SIG-M5 treated with dmso at 0.1 percent for 504 hours (cell line): Measurements from ENCODE around the gene BTBD9.

Source experiments
- DNase-seq: peaks from one replicate; lab custom pipeline; 2025; ENCODE audit not compliant: unreplicated experiment; lab: John Stamatoyannopoulos, UW

BTBD9 gene

GRCh38 chr6:38316099-38316868 is 323.4 kb downstream of the BTBD9 start:
- DNase-seq, result no peak

- DNase-seq, result no peak
Observed at GRCh38 chr6:38311201-38311600, 328.5 kb downstream of the BTBD9 start.

DNA sequence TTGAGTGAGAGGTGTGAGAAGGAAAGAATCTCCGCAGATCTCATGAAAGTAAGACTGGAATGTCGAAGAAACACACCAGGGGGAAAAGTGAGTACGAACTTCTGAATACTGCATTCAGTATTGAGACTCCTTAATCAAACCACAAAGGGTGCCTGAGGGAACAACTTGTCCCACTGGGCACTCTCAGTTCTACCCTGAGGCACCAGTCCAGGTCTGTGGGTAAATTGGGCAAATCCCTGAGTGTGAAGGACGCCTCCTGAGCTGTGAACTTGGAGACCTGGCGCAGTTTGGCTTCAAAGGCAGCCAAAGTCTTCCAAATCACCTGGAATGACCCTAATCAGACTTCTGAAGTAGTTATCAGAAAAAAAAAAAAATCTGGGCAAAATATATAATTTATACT is 329.7 kb downstream of the BTBD9 start:
- DNase-seq, result no peak

DNA sequence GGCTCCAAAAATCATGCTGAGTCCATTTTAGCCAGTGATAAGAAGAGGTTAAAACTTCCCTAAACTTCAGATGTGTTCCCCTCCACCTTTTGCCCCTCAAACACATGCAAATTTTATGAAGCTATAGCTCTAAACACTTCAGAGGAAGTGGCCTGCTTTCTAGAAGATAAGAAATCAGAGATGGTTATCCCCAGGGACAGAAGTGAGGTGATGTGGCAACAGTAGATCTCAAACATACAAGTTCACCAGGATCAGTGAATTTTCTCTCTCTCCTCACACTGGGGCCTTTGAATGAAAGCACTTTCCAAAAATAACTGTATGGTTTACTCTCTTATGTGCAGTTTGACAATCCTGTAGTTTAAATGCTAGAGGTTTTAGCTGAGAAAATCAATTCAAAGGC is 332.0 kb downstream of the BTBD9 start:
- DNase-seq, result no peak

DNA sequence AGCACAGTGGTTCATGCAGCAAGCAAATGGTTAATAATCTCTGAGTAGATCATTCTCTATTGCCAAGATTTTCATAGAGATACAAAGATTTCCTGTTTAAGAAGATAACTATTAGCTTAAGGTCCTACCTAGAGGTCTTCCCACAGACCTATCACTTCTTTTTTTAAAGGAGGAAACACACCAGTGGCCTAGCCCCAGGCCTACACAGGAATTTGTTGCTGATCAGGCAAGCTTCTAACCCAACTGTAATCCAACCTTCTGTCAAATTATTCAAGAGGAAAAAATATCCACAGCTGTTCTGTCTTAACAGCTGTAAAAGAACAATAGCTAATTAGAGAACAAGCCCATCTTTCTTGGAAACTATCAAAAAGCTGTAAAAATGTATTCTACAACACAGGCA is 332.8 kb downstream of the BTBD9 start:
- no peak for DNase-seq

DNA sequence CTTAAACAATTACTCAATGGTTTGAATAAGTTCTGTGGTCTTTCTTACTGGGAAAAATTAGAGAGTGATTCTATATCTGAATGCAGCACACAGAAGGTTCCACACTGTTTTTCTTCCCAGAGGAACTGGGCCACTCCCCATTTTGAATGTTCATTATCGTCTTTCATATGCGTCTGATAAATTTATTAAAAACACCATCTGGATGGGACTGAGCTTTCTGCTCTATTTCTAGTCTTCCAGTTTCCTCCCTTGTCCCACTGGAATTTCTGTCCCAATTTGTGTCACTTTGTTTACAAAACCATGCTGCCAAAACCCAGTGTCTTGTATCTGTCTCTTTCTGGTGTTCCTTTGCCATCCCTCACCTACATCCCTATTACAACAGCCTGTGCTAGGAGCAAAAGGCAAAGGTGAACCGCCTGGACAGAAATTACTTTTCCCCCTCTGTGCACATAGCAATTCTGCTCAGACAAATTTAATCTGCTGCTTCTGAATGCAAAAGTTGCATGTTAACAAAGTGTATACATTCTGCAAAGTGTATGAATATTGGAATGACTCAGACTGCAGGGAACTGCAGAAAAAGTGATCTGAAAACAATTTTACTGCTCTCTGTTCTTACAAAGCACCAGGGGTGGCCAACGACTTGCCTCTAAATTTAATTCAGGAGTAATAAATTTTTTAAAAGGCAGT is 333.6 kb downstream of the BTBD9 start:
- DNase-seq, result no peak

DNA sequence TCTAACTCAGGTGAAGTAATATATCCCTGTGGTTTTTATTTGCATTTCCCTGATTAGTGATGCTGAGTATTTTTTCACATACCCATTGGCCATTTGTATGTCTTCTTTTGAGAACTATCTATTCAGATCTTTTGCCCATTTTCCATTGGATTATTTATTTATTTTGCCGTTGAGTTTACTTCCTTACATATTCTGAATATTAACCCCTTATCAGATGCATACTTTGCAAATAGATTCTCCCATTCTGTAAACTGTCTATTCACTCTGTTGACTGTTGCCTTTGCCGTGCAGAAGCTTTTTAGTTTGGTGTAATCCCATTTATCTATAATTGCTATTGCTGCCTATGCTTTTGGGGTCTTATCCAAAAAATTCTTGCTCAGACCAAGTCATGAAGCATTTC is 336.9 kb downstream of the BTBD9 start:
- no peak for DNase-seq

DNA sequence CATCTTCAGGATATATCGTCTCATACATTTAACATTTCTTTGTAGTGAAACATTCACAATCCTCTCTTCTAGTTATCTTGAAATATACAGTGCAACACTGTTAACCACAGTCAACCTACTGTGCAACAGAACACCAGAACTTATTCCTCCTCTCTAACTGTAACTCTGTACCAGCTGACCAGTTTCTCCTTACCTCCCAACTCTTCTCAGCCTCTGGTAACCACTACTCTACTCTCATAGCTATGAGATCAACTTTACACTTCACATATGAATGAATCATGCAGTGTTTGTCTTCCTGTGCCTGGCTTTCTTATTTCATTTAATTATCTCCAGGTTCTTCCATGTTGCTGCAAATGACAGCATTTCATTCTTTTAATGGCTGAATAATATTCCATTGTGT is 337.6 kb downstream of the BTBD9 start:
- no peak for DNase-seq

DNA sequence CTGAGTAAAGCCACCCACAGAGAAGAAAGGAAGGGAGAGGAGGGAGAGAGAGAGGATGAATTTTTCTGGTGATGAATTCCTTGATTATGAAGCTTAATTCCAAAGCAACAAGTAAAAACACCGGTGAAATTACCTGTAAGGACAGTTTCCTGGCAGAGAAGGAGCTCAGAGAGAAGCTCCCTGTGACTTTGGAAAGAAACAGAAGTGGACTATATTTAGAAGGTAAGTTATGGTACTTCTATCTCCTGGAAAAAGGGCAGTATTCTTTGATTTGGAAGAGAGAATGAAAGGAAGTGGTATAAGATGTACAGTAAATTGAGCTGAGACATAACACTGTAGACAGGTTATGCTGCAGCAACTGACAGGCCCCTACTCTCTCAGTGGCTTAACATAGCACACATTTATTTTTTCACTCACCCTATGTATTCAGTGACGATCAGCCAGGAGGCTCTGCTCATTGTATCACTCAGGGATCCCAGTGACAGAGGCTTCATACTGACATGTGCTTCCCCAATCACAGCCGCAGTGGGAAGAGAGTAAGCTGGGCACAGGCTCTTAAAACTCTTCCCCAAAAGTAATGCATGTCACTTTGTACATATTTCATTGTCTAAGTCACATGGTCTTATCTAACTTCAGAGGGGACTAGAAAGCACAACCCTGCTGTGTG is 349.5 kb downstream of the BTBD9 start:
- DNase-seq, result no peak

DNA sequence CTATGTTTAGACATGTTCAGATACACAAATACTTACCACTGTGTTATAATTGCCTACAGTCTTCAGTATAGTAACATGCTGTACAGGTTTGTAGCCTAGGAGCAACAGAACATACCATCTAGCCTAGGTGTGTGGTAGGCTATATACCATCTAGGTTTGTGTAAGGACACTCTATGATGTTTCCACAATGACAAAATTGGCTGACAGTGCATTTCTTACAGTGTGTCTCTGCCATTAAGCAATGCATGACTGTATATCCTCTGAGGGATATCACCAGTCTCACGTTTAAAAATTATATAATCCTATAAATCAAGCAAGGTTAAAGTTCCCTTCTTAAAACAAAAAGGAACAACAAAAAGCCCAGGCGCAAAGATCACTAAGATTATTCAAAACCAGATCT is 352.2 kb downstream of the BTBD9 start:
- DNase-seq, result no peak

DNA sequence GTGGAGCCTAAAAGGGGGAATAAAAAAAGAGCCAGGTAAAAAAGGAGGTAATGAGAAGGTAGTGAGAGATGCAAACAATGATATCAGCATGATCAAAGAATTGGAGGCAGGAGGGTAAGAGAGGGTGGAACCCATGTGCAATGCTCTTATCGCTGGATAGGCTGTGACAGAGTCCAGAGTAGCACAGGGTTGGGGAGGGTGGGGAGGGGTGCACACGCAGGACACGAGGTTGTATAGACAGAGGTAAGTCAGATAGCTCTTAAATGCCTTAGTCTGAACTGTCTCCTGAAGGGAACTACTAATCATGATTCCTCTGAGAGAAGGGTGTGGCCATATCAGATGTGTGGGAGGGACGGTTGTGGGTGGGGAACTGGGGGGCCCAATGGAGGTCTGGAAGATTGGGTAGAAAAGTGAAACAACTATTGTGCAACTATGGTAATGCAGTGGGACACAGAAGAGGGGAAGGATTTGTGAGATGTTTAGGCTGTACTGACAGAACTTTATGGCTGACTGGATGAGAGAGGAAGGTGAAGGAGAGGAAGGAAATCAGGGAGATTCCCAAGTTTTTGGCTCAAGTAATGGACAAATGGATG is 354.8 kb downstream of the BTBD9 start:
- no peak for DNase-seq

DNA sequence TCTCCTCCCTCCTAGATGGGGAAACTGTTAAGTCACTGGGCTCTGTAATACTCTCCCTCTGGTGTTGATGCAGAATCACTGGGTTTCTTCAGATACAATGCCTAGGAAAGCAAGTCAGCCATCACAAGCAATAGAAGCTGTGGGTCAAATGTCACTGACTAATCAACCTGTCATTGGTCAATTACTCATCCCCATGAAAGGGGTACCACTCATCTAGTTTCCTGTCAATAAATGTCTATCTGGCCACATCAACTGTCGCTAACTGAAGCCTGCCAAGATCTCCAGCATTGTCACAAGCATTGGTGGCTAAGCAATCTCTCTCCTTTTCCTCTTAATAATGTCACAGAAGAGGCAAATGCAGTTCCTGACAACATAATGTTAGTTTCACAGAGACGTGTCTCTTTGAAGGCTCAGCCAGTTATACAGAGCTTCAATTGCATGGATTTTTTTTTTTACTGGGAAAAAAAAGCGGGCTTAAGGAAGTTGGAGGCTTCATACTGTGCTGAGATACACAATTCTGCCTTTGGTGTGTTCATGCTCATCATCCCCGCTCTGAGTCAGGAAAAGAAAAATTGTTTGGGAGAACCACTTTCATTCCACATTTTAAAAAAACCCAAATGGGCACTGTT is 355.9 kb downstream of the BTBD9 start:
- no peak for DNase-seq

DNA sequence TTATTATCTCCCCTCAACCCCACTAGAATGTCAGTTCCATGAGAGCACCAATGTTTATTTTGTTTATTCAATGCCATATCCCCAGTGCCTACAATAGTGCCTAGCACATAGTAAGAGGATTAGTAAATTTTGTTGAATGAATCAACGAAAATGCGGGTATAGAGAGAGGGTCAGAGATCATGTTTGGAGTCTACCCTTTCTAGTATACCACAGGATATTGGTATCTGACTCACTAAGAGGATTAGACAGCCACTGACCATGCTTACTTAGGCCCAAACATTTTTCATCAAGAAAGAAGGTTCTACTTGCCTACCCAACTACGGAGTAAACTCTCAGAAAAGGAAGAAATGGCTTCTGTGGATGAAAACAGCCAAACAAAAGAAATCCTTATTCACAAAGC is 356.8 kb downstream of the BTBD9 start:
- no peak for DNase-seq

DNA sequence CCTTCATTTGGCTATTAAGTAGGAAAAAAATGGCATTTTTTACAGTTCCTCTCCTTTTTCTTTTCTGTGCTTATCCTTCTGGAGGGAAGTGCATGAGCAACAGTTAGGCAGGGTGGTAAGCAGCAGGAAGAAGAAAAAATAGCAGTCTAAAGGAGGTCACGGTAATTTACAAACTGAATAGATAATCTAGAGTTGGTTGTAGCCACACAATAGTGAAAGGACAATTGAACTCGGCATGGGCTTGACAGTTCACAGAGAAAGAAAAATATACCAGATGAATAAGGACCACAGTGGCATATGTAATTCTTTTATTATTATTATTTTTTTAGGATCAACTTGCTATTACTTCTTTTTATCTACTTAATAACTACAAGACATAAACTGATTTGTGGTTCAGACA is 358.6 kb downstream of the BTBD9 start:
- DNase-seq, result no peak

DNA sequence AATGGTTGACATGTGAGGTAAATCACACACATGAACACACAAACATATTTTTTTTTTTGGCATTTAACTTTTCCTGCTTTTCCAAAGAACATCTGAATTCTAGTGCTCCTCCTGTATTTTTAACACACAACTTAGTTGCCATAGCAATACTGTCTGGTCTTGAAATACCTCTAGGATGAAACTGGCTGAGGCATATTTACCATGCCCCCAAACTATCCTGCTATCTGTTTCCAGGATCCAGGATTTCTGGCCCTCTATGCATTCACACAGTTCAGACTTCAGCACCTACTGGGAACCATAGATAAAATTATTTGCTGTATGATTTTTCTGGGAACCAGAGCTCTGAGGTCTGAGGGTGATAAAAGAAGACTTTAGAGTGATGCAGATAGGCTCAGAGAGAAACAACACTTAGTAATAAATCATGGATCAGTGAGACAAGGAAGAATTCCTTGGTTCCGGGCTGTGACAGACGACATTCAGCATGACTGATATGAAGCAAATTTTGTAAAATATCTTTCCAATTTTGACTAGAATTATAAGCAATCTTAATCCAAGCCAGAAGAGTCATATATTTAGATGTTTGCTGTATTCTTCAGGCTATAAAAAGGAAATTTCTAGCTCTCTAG is 359.7 kb downstream of the BTBD9 start:
- DNase-seq, result no peak

GRCh38 chr6:38279423-38279822 is 360.3 kb downstream of the BTBD9 start:
- DNase-seq, result no peak

- no peak for DNase-seq
Observed at GRCh38 chr6:38273325-38273724, 366.4 kb downstream of the BTBD9 start.

DNA sequence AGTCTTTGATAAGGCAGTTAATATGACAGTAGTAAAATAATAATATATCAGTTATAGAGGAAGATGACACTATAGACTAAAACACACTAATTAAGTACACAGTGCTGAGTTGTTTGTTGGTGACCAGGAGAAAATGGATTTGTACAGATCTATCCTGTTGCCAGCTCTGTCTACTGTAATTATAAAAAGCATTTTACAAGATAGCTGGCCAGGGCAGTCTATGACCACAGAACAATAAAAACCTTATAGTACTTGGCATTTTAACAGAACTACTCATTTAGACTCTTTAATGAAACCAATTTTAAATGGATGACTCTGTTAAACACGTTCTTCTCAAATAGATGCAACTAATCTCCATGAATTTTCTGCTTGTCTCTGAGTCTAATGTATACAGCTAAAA is 367.5 kb downstream of the BTBD9 start:
- DNase-seq, result no peak

GRCh38 chr6:38271081-38271480 is 368.6 kb downstream of the BTBD9 start:
- DNase-seq, result no peak

DNA sequence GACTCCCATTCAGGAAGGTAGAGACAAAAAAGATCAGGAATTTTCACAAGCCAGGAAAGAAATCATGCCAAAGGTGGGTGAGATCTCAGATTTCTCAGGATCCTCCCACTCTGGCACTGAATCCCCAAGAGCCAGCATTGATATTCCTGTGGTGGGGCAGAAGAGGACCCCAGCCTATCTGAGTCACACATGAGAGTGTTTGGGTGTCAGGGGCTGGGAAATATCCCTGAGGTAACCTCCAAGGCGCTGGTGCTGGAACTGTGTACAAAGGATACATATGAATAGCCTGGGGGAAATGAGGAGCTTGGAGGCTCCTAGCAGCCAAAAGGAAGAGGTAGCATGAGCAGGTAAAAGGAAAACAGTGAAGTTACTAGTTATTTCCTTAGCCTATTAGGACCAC is 369.4 kb downstream of the BTBD9 start:
- no peak for DNase-seq
